ENCODE results near the gene CASS4.
A peak's percentile ranks its signal among the peaks of the same experiment; 100 is the strongest.

The CASS4 gene

GRCh38 chr20:56447227-56447626 is 35.2 kb downstream of the CASS4 start:
- no peak for DNase-seq

GRCh38 chr20:56449459-56449858 is 37.4 kb downstream of the CASS4 start:
- no peak for DNase-seq

GRCh38 chr20:56451056-56451765 is 39.2 kb downstream of the CASS4 start:
- DNase-seq, result no peak

GRCh38 chr20:56453352-56453751 is 41.3 kb downstream of the CASS4 start:
- DNase-seq, result no peak

- peak in 1 of 5 donors; percentile 60 for DNase-seq
These were observed 42.7 kb downstream of the CASS4 start for GRCh38 chr20:56454754-56455153.

GRCh38 chr20:56458206-56458821 is 46.3 kb downstream of the CASS4 start:
- DNase-seq, result no peak

GRCh38 chr20:56460459-56460858 is 48.4 kb downstream of the CASS4 start:
- peak in 4 of 5 donors; percentile 34 to 87 (median 44) for DNase-seq

GRCh38 chr20:56461576-56461975 is 49.5 kb downstream of the CASS4 start:
- DNase-seq, result no peak

- peak in 1 of 5 donors; percentile 79 for DNase-seq
These were observed 51.4 kb downstream of the CASS4 start for GRCh38 chr20:56463428-56463827.

GRCh38 chr20:56465997-56466396 is 53.9 kb downstream of the CASS4 start:
- DNase-seq, result no peak

GRCh38 chr20:56467968-56468315 is 55.9 kb downstream of the CASS4 start:
- DNase-seq, result no peak

- DNase-seq, result peak; percentile 89 to 96 (median 93)
These were observed 56.4 kb downstream of the CASS4 start, which contains the start of gene RTF2 for GRCh38 chr20:56468316-56469076. Gene RTF2 (plus strand): TSS chr20:56468627. CDS start chr20:56468698, 71 bp downstream.

- DNase-seq, result no peak
These were observed 57.0 kb downstream of the CASS4 start for GRCh38 chr20:56469077-56469449.

- no peak for DNase-seq
These were observed 71.9 kb downstream of the CASS4 start for GRCh38 chr20:56483970-56484369.

- no peak for DNase-seq
These were observed 75.2 kb downstream of the CASS4 start for GRCh38 chr20:56487216-56487615.

GRCh38 chr20:56488566-56488965 is 76.5 kb downstream of the CASS4 start:
- DNase-seq, result no peak

- DNase-seq, result no peak
These were observed 89.1 kb downstream of the CASS4 start for GRCh38 chr20:56501116-56501515.

GRCh38 chr20:56503916-56504315 is 91.9 kb downstream of the CASS4 start:
- DNase-seq, result no peak

GRCh38 chr20:56504373-56505005 is 92.4 kb downstream of the CASS4 start:
- peak in 1 of 5 donors; percentile 6 for DNase-seq

GRCh38 chr20:56506103-56506502 is 94.0 kb downstream of the CASS4 start:
- no peak for DNase-seq
